GM13976 (cell line): ENCODE results near the gene HMGN4.

Experiments
- DNase-seq: peaks from one replicate; pipeline ENCODE4 v3.0.0; 2012; ENCODE audit warnings: low spot score
- CTCF ChIP-seq: IDR thresholded peaks from 2 replicates; pipeline ENCODE4 v1.5.1; 2012; ENCODE audit warnings: borderline replicate concordance, mild to moderate bottlenecking; ENCODE audit not compliant: insufficient read depth; ENCODE audit errors: extremely low read depth, missing control alignments, control extremely low read depth
- in situ Hi-C: fragments of 300-500 bp; cut with MboI; formaldehyde crosslinking; loops from one replicate; pipeline ENCODE4 v1.12.0; 2022; ENCODE audit warnings: low sequenced_read_pairs, mixed read lengths, inconsistent platforms; ENCODE audit not compliant: unreplicated experiment

The HMGN4 gene

DNA sequence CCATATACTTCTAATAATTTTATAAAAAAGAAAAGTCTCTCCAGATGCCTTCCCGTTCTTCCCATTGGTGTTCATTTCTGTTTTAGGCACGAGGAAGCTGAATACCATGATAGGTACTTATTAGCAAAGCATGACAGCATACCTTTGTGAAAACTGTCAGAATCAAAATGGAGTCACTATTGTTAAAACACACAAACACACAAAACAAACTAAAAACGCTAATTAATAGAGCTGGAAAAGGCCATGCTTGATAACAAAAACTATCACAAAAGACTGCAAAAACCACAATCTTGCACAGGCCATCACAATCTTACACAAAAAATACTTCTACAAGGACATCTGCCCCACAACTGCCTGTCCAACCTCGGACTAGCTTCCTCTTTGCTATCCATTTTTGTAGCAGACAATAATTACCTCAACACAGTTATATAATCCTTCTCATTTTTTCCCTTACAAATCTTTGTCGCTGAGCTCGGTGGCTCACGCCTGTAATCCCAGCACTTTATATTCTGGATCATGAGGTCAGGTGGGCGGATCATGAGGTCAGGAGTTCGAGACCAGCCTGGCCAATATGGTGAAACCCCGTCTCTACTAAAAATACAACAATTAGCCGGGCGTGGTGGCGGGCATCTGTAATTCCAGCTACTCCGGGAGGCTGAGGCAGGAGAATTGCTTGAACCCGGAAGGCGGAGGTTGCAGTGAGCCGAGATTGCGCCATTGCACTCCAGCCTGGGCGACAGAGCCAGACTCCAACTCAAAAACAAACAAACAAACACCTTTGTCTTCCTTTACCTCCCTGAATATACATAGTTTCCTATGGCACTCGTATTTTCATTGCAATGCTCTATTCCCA, 55.3 kb downstream of the HMGN4 start:
- in situ Hi-C loops: no loop called here
- no peak for TF ChIP-seq CTCF
- no peak for DNase-seq

GRCh38 chr6:26594131-26594498, 55.9 kb downstream of the HMGN4 start:
- DNase-seq: no peak
- in situ Hi-C loops: no loop called here
- no peak for TF ChIP-seq CTCF

DNA sequence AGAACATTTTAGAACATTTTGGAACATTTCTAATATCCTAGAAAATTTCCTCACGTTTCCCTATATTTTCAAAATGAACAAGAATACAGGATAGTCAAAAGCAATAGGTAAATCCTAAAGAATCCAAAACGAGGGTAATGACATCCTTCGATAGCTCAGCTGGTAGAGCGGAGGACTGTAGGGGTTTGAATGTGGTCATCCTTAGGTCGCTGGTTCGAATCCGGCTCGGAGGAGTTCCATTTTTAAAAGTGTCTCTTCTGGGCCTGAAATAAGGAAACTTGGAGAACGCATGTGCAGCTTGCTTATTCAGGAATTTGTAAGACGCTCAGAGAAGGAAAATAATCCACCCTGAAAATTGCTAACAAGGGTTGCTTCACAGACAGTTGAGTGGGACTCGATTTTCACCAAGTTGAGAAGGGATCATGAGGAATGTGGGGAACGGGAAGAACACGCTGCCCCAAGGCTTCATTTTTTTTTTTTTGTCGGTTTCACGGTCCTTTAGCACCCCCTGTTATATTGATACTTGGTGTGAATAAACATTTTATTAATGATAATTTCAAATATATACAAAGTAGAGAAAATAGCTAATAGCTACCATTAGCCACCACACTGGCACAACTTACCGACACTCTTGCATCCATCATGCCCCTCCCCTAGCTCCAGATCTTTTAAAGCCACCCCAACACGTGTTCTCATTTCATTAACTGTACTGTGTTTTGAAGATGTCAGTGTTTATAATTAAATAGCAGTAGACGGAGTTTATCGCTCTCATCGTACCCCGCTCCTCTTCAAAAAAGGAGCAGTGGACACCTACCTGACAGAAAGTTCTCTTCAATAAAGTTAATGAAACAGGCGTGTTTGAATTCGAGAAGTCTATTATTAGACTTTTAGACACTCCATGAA, 56.8 kb downstream of the HMGN4 start:
- in situ Hi-C loops: no loop called here
- no peak for DNase-seq
- TF ChIP-seq CTCF: no peak

DNA sequence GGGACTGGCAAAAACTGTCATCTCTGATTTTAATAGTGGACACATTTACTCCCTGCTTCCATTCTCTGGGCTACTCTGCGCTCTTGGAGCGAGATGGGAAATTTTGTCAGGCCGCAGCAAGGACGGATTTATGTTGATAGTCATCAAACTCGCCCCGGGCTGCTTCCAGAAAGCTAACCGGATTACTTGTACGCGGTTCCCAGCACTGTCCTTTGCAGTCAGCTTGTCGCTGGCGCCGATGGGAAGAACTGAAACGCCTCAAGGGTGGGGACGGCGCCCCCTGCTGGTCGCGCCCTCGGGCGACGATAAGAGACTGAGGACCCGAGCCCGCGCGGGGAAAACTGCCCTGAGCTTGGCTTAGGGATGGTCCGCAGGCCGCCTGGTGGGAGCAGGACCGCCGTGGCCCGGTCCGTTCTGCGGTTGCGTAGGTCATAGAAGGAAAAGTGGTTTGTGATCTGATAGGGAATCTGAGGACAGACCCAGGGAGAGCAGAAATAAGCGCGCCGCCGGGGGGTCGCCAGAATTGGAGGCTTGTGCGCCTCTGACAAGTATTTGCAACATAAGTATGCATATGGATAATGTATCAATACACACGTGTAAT, 57.6 kb downstream of the HMGN4 start:
- in situ Hi-C loops: no loop called here
- peak; percentile 81 for DNase-seq
- TF ChIP-seq CTCF: peak; percentile 98
